Measurements from ENCODE around the gene TNIP2. TPM values are rescaled to one million over a fixed set of nuclear protein-coding genes. Genes with fewer than 3 reads are reported as not detected.

The TNIP2 gene
- 72.4 and 88.6 TPM in 2 replicates for total RNA-seq

- DNase-seq (ENCODE audit: low read depth) = peak; percentile 35
Measured at GRCh38 chr4:2755821-2756690, at the start of gene TNIP2. TNIP2 (minus strand) TSS chr4:2756336; CDS start chr4:2756289, 47 bp downstream.

DNA sequence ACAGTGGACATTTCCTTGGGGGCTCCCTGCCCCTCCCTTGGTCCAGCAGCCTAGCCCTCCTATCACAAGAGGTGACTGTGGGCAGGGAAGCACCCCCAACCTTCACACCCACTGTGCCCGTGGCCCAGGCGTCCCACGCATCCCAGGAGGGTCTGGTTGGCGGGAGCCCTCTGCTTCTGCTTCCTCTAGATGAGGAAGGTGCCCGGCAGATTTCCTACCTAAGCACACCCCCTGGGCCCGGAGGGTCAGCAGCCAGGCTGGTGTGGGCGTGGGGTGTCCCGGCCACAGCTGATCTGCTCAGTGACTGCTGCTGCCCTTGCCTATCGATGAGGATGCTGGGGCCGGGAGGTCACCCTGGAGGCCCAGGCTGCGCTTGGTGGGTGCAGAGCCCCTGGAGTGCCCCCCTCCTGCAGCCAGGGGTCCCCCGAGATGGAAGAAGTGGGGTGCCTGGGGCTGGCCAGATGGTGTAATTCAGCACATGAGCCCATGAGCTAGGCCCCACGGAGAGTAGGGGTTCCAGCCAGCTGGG is 48.9 kb upstream of the TNIP2 start:
- DNase-seq (ENCODE audit: low read depth) = no peak

- no peak for DNase-seq (ENCODE audit: low read depth)
Measured at GRCh38 chr4:2804449-2804972, 48.4 kb upstream of the TNIP2 start.

DNA sequence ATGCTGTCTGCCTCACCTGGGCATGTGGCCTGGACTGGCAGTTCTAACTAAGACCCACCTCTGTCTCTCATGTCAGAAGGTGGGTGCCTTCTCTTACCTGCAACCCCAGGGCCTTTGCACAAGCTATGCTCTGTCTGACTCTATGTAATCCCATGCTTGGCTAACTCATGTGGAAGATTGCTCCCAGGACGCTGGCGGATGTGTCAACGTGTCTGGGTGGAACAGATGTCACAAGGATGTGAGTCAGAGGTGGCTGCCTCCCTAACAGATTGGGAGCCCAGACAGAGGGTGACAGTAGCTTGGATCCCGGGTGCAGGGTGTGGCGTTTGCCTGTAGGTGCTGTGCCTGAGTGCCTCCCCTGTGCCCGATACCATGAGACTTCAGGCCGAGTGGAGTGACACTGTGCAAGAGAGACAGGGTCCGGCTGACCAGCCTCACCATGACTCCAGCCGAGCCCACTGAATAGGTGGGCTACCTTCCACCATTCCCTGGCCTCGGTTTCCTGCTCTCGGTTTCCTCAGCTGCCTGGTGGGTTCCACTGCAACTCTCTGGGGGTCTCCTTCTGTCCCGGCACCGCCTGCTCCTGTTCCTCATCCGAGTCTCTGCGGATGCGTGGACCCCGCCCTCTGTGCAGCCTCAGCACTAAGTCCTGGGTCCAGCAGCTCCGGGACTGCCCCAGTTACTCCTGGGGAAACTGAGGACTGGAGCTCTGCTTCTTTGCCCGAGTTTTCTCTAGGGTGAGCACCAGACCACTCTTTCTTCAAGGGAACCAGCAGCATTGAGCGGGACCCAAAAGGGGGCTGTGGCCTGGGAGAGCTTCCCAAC is 47.7 kb upstream of the TNIP2 start:
- DNase-seq (ENCODE audit: low read depth) = no peak

DNA sequence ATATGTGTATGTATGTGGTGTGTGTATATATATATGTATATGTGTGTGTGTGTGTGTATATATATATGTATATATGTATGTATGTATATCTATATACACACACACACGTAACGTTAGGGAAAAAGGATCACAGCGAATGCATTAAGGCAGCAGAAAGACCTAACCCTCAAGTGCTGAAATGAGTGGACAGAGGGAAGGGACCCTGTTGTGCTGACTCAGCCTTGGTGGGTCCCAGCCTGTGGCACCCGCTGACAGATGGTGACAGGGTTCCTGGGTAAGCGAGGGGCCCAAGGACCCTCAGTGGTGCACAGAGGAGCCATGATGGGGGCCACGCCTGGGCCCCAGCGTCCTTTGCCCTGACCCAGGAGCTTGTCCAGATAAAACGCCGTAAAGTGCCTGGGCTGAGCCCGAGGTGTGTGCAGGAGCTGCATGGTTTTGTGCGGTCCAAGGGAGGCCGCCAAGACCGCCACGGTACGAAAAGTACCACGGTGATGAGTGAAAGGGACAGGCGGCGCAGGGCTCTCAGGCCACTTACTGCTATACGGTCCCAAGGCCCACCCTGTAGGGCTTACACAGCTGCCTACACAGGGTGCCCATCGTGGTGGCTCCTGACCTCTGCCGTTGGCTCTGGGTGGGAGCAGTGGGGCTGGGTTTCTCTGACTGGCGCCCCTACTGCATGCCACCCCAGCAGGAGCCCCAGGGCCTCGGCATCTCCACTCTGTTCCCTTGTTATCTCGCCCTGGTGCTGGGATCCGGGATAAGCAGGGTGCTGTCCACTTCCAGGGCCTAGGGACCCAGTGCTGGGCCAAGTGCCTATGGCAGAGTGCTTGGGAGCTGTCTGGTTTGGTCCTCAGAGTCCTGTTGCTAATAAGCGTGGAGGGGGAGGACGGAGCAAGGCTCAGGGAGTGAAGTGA is 46.7 kb upstream of the TNIP2 start:
- DNase-seq (ENCODE audit: low read depth) = no peak

- DNase-seq (ENCODE audit: low read depth) = no peak
Measured at GRCh38 chr4:2800691-2801596, 44.8 kb upstream of the TNIP2 start.

GRCh38 chr4:2799971-2800690 is 44.0 kb upstream of the TNIP2 start:
- no peak for DNase-seq (ENCODE audit: low read depth)

DNA sequence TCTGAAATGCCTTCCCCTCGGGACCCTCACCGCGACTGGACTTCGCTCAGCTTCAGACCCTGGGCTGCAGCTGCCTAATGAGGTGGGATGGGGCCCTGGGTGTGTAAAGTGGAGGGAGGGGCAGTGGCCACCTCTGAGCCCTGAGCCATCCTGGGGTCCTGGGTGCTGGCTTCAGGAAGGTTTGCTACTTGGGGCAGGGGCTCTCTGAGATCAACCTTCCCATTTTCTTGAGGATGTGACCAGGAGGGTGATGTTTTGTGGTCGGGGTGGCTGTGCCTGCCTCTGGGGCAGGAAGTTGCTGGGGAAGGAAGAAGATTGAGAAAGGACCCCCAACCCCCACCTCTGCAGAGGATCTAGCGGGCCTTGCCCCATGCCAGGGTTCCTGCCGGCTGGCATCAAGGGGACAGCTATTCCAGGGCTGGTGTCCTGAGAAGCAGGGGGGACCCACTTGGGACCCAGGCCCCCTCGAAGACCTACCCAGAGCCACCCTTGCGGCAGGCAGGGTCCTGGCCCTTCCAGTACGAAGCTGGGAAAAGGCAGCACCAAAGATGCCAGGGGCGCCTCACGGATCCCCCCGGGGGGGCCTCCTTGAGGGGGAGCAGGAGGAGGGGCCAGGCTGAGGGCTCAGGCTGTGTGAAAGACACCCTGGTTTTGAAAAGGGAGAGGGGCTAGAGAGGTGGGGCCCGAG is 43.2 kb upstream of the TNIP2 start:
- DNase-seq (ENCODE audit: low read depth) = no peak

- DNase-seq (ENCODE audit: low read depth) = no peak
Measured at GRCh38 chr4:2798399-2799223, 42.5 kb upstream of the TNIP2 start.

GRCh38 chr4:2797545-2798305 is 41.6 kb upstream of the TNIP2 start:
- no peak for DNase-seq (ENCODE audit: low read depth)

- DNase-seq (ENCODE audit: low read depth) = no peak
Measured at GRCh38 chr4:2796849-2797544, 40.9 kb upstream of the TNIP2 start.

GRCh38 chr4:2795893-2796848 is 40.0 kb upstream of the TNIP2 start:
- peak; percentile 97 for DNase-seq (ENCODE audit: low read depth)

GRCh38 chr4:2795300-2795892 is 39.3 kb upstream of the TNIP2 start:
- no peak for DNase-seq (ENCODE audit: low read depth)

DNA sequence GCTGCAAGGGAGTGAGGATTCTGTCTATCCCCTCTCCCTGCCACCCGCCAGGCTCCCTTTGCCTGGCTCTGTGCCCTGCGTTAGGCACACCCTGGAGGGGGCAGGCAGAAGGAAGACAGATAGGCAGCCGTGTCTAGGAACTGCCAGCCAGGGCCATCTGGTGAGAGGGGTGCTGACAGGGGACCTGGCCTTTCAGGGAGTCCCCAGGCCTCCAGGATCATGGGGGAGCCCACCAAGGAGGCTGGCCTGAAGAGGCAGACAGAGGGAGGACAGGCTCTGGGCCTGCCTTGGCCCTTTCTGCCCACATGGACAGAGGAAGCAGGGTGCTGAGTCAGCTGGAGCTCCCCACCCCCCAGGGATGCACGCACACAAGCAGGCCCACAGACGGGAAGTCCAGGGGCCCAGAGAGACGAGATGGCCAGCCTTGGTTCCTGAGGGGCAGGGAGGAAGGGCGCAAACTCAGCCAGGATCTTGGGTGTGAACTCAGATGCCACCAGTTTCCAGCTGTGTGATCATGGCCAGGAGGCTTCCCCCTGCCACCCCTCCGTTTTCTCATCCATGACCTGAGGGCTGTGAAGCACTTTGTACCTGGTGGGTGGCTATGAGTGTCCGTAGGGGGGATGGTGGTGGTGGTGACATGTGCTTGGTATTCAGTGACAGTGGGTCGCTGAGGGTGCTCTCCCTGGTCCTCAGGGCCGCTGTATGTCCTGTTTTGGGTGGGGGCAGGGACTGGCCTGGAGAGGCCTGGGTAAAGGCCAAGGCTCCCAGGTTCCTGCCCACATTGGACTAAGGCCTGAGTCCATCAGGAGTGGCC is 38.6 kb upstream of the TNIP2 start:
- peak; percentile 70 for DNase-seq (ENCODE audit: low read depth)

Measured in renal cortical epithelial cell (primary cell).